IPS-NIHi7 (cell line): ENCODE results near the gene PARD3B.

Source experiments
- DNase-seq: peaks from one replicate; pipeline ENCODE4 v3.0.0; 2012; ENCODE audit warnings: mixed read lengths; ENCODE audit errors: extremely low spot score

Gene PARD3B

DNA sequence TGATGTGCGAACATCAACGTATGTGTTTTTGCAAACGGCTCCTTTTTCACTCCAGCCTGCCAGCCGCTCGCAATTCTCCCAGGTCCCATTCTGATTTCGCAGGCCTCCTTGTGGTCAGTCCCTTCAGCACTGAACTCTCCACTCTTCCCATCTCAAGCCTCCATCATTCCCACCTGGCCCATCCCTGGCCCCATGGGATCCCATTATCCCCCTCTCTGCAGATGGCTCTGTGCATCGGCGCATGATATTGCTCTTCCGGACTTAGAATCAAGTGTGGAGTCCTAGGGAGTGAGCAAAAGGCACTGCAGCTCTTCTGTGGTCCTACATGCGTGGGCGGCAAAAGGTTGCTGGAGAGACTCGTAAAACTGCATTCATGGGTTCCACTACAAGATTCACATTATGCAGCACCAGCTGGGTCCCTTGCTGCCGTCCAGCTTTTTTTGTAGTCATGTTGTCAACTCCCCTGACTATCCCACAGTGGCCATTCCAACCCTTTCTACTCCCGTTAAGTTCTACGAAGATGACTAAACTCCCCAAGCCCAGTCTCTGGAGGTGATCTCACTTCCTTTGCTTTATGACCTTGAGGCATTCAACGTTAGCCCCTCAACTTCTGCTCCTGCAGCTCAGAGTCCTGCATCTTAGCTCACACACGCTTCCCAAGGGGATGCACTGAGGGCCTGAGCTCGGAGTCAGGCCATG lies 1011.7 kb downstream of the PARD3B start:
- DNase-seq = peak; percentile 62

DNA sequence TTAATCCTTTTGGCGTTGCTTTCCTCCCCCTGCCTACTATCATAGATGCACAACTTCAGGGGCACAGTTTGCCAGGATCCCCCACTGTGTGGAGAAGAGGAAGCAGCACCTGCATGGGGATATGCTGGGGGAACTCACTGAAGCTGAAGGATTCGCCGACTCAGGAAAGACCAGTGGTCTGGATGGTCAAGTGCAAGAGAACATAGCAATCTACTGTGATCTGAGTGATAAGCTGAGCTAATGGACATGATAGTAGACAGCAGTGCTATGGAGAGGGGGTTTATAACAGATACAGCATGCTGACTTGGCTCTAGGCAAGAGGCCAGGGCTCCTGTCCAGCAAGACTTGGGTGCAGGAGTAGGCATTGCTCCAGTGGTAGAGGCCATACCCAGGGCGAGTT lies 1012.6 kb downstream of the PARD3B start:
- no peak for DNase-seq

DNA sequence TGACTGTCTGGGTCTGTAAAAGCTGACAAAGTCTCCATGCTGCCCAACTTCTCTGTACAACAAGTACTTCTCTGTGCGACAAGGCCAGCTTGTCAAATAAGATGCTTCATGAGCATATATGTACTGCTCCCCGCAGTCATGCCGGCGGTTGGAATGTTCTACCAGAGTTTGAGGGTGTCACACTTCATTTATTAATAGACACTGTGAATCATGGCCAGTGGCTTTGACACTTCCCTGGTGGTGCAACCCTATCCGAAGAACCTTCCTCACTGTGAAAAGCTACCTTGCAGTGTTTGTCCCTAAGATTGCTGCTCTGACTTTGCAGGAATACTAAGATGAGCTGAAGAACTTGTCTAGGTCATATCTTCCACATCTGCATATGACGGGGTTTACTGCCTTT lies 1016.2 kb downstream of the PARD3B start:
- no peak for DNase-seq

DNA sequence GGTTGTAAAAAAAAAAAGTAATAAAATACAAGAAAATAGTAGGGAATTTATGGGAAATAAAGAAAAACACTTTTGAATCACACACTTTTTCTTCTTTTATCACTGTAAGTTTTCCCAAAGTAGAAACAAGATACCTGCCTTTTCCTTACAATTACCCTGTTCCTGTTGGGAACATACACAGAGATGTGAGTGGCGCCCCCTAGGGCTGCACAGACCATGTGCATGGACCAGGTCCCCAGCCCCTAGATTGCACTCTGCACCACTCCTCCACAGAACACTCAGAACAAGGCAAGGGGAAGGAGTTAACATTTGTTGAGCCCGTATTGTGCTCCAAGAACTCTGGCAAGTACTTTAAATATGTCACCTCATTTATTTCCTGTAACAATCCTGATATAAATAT lies 1018.4 kb downstream of the PARD3B start:
- DNase-seq = peak; percentile 85

DNA sequence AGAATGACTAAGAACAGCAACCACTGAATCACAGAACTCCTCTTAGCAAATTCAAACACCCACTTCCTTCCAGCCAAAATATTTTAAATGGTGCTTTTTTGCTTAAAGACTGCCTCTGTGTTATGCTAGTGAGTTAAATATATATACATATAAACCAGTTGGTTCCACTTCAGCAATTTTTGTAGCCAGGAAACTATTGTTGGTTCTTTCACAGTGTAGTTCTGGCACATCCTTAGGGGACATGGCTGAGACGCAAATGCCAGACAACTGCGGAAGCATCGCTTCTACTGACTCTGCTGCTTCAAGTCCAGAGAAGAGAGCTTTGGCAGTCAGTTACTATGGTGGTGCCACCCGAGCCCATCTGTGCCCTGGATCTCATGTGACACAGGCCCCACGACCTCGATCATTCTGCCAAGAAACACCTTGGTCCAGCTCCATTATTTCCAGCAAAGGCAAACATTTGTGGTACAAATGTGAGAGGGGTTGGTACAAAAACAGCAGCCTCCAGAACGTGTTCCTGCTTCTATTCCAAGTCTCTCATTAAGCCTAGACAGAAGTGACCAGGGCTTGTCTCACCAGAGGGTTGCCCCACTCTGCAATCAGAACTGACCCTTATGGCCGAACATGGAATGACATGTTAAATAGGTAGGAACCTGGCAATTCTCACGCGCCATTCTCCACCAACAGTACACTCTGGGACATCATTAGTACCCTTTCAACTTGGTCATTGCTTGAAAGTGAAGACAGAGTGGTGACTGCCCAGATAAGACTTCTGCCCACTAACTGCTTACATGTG lies 1019.3 kb downstream of the PARD3B start:
- peak; percentile 43 for DNase-seq

DNA sequence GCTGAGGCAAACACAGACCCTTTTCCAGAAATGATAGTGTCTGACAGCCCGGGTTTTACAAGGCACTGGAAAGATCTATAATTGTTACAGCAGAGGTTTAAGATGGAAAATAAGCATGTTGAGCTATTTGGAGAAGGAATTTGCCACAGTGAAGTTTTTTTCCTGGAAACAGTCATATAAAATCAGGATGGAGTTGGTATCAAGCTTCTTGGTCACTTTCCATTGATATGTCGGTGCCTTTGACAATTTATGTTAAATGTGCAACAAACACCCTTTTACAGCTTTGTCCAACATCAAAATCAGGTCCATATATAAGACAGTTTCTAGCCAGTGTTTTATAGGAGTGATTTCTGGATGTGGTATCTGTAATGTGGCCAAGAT lies 1019.9 kb downstream of the PARD3B start:
- no peak for DNase-seq

DNA sequence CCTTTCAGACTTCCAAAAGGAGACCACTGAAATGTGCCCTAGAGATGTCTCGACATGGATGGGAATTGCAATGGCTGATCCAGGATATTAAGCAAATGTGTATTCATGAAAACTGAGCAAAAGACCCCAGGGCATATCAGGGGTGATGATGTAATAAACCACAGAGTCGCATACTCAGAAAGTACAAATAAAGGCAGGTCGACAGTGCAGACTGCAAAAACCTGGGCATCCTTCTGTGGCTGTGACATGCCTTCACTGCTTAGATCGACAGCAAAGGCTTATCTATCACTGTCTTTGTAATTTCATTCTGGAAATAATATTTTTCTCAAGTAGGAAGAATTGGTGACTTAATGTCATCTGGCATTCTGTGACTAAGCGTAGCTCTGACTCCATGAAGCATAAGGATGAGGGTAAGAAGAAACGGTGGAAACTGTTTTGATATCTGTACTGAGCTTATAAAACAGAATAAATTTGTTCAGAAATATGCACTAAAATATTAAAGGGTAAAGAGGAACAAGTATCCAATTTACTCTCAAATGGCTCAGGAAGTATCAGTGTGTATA lies 1021.4 kb downstream of the PARD3B start:
- DNase-seq = no peak

DNA sequence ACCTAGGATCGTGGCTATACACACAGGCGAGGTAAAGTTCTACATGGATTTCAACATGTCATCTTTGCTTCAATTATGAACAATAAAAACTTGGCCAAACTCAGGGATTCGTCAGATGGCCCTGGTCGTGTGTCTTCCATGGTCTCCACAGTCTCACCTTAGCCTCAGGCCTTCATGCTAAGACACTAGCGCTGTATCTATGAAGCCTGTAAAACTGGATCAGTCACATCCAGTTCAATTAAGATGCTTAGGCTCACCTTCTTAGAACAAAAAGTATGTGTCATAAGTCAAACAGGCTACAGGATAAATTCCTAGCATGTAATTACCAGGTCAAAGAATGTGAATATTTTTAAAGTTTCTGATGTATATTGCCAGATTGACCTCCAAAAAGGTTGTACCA lies 1023.3 kb downstream of the PARD3B start:
- no peak for DNase-seq

DNA sequence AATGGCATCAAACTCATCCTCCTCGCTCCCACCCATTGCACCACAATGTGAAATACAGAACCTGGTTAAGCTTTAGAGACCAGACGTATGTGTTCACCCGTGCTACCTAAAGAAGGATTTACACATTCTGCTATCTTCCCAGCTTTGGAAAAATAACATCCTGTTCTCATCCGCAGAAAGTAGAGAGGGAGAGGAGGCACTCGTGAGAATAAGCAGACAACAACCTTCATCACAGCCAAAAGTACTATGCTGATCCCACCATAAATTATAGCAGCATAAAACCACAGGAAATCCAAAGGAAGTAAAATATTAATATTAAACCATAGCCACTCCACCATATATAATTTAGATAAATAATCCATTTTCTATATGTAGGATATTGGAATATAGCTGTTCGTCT lies 1025.4 kb downstream of the PARD3B start:
- DNase-seq = no peak

DNA sequence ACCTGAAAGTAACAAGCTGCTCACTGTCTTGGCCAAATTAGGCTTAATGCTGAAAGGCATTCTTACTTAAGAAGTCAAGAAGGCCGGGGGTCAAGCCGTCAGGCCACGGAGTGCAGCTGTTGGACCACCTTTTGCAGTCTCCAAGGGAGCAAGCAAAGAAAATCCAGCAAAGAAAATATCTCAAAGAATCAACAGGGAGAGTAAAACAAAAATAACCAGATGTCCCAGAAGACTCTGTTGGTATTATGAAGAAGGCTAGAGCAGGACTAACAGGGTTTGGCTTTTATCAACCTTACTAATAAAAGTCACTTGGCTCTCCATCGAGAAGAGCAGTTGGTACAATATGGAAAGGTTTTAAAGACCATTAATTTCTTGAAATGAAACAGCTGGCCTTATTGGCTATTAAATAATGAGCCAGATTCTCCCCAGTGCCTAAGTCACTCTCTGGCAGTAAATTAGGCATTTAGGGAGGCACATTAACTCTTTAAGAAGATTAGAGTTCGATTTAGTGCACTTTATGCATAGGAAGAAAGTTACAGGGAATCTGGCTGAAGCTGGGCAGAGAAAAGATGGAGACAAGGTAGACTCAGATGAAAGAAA lies 1026.2 kb downstream of the PARD3B start:
- no peak for DNase-seq

DNA sequence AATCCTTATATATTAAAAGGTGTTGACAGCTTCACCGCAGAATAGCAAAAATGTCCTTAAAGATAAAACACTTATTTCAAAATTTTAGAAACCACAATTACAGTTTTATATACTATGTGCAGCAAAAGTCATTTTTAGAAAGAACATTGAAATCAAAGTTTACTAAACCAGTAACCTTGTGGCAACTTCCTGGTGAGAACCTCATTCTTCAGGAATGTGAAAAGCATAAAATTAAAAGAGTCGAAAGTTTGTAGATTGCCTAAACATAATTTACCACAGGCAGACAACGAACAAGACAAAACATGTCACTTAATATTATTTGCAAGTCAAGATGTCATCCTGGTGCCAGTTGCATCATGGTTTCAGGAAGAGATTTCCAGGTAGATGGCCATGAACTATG lies 1028.7 kb downstream of the PARD3B start:
- DNase-seq = no peak

DNA sequence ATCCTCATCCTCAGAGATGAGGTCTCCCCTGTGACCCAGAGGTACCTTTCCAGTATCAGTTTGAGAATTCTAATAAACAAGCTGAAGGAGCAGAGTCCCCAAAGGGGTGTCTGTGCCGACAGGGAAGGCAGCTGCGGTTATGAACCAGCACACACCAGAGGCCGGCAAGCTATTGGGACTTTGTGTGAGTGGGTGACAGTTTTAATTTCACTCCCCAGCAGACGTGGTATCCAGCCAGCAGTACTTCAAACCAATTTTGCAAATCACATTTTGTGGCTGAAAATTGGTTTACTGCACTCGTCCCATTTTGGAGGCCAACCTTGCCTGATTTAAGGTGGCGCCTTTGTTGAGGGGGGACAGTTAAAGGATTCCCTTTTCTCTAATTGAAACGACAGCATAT lies 1034.1 kb downstream of the PARD3B start:
- DNase-seq = no peak

DNA sequence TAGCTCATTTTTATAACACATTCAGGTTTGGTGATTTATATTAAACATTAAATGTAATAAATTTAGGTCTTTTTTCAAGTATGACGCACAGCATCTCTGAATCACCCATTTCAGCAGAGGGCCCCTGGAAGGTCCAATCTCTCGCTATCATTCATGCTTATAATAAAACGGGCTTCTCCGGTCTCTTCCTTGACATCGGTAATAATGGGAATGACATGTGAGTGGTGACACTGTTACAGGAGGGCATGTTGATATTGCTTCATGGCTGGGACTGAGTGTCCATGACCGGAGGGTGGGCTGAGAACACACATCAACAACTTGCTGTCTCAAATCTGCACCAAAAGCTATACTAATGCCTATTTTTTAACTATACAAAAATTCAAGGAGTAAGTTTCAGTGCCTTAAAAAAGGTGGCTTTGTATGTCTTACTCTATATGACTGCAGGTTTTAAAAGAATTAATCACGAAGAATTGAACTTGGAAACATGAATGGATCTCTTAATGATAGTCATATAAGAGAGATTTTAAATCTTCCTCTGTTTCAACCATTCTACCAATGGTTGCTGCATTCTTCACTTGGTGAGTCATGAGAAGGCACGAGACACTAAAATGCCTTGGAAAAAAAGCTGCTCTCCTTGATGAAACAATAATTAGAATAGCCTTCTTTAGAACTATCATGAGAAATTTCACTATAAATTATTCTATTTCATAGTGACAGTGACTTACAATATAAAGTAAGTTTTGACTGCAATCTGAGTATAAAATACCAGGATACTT lies 1035.1 kb downstream of the PARD3B start:
- no peak for DNase-seq

DNA sequence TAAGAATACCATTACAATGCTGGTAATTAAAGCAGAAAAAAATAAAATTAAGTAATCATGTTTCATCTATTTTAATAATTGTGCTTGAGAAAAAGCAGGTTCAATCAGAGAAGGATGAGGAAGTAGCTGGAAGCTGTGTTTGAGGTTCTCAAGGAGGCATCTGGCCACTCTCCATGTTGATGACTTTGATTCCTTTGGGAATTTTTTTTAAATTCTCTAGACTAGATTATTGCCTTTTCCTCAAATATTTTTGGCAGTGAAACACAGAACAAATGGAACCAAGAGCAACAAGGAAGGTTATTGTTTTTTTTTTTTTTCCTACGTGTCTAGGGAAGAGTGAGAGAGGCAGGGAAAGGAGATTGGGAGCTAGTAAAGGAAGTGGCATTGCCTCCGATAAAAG lies 1037.1 kb downstream of the PARD3B start:
- DNase-seq = no peak

DNA sequence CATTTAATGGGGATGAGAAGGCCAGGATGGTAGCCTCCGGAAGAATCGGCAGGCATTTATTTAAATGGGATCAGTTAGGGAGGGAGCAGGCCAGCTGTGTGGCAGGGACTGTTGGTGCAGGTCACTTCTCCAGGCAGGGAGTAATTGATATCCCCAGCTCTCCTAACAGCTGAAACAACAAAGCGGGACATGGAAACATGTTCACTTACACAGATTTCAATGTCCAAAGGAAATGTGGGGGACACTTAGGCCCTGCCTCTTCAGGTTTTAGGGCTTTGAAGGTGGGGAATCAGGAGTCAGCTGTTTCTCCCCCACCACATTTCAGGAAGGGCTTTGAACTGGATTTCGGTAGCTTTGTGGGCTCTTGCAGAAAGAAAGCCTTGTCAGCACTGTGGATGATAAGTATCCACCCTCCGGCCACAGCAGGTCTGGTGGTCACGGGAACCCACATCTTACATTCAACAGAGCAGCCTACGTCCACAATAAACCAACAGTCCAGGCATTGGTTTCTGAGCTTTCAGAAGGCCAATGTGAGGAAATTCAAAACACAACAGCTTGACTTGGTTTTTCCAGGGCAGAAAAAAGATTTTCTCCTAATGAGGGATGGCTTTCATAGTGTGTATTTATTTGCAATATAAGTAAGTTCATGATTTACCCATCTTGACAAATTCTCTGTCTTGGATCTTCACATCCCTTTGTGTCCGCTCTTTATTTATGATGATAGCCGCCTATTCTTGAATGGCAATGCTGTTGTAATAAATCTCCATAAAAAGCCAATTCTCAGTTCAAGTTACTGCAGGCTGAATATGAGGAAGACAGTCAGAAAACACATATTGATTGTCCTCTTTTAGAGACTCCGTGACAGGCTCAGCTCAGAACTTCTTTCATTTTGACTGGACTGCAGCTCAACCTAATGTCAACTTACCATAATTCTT lies 1040.4 kb downstream of the PARD3B start:
- no peak for DNase-seq

DNA sequence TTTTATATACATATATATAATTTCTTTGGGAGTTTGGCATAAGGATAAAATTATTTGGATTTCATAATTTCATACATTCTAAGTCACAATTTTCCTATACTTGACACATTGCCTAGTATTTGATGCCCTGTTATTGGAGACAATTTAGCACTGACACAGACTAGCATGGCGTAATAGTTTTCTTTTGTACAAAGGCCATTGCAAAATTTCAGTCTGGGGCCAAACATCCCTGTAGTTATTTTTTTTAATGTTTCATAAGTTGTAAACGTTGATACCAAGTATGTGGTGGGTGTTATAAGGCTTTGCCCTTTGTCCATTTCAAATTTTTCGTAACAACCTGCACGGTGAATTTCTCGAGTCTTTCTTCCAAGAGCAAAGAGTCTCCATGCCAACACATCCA lies 1041.4 kb downstream of the PARD3B start:
- DNase-seq = no peak

DNA sequence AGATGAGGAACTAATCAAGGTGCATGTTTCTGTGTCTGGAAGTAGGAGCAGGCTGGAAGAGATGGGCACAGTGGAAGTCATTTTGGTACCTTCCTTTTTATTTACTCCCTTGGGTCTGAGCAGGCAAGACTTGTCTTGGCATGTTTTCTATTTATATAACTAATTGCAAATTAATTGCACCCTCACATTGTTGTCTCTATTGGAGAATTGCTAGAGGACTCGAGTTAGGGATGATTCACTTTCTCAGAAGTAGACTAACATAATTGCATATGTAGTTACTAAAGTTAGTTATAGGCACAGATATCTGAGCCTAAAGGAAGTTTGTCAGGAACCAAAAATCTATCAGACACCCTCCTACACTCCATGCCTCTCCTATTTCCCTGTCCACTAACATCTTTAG lies 1044.2 kb downstream of the PARD3B start:
- DNase-seq = no peak

DNA sequence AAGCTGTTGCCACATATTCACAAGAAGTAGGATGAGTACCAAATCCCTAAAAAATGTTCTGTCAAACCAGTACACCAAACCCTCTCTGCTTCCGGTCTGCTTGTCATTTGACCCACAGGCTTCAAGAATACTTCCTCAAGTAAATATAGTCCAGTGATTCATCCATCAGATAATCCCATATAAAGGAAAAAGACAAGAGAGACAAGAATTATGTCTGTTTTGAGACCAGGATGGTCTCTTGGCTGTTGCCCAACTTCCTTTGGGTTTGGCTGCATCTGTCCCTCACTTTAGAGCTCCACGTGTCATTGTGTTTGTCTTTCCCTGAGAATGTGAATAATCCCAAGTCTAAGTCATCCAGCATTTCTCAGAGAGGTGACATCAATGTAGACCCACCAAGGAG lies 1045.5 kb downstream of the PARD3B start:
- DNase-seq = no peak

DNA sequence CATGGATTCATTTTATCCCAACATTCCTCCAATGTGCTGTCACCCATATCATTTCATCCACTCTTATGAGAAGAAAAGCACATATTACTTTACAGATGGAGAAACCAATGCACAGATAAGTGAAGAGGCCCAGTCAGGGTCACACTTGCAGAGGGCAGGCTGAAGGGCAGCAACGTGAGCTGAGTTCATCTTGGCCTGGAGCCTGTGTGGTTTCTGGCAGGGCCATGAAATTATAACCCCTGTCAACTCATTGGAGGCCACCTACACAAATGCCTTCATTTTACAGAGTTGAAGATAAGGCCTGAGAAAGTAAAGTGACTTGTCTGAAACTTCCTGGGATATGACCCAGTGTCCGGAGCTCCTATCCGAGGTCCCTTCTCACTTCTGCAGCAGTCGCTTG lies 1048.6 kb downstream of the PARD3B start:
- DNase-seq = no peak

DNA sequence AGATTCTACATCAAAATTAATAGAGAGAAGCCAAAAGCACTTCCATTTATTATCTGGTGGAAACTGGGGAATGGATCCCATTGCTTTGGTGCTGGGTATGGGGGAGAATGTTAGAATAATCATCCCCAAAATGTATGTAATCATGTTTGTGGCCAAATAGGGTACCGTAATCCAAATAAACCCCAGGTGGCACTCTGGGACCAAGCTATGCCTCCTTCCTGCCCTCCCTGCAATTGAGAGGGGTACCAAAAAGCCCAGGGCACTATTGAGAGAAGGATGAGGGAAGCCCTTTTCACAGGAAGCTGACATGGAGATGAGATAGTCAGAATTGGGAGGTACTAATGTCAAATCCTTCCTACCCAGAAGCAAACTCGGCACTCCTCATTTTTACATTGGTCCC lies 1051.3 kb downstream of the PARD3B start:
- DNase-seq = no peak
